Transverse colon (tissue), 4 donors: Measurements from ENCODE around the gene GMEB1.

Source experiments
- POLR2AphosphoS5 ChIP-seq, 3 donors: sonication (generic); formaldehyde crosslinking; IDR thresholded peaks; one replicate each; pipeline ENCODE4 v1.6.1; 2016; ENCODE audit warnings: antibody characterized with exemption in 3 of 3
- TF ChIP-seq, protein P1 (sequence below), 5 experiments: fragments of 200-600 bp in 3 of 5; fragments of 450-650 bp in 2 of 5; sonication (generic) in 3 of 5; IDR thresholded peaks; 1 replicate in 2 of 5; 2 replicates in 3 of 5; pipeline ENCODE4 v1.5.1; 2016 to 2017; ENCODE audit warnings: antibody characterized with exemption in 5 of 5, inconsistent platforms in 3 of 5, mild to moderate bottlenecking in 2 of 5, moderate library complexity in 1 of 5

DNA sequence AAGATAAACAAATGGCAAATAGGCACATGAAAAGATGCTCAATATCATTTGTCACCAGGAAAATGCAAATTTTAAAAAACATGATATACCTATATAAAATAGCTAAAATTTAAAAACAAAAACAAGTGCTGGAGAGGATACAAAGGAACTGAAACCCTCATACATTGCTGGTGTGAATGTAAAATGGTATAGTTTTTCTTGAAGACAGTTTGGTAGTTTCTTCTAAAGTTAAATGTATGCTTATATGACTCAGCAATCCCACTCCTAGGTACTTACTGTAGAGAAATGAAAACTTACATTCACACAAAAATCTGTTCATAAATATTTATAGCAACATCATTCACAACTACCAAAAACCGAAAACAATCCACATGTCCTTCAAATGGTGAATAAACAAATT is 36.9 kb upstream of the GMEB1 start:
- TF ChIP-seq, protein P1, sequence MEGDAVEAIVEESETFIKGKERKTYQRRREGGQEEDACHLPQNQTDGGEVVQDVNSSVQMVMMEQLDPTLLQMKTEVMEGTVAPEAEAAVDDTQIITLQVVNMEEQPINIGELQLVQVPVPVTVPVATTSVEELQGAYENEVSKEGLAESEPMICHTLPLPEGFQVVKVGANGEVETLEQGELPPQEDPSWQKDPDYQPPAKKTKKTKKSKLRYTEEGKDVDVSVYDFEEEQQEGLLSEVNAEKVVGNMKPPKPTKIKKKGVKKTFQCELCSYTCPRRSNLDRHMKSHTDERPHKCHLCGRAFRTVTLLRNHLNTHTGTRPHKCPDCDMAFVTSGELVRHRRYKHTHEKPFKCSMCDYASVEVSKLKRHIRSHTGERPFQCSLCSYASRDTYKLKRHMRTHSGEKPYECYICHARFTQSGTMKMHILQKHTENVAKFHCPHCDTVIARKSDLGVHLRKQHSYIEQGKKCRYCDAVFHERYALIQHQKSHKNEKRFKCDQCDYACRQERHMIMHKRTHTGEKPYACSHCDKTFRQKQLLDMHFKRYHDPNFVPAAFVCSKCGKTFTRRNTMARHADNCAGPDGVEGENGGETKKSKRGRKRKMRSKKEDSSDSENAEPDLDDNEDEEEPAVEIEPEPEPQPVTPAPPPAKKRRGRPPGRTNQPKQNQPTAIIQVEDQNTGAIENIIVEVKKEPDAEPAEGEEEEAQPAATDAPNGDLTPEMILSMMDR (IDR thresholded peaks at IDR 0.05) = no peak
- no peak for TF ChIP-seq POLR2AphosphoS5 (IDR thresholded peaks at IDR 0.05)
